ENCODE measurements around the gene CAMK2D.

CAMK2D gene

GRCh38 chr4:113440371-113440770 is 321.2 kb downstream of the CAMK2D start:
- H3K27me3 ChIP-seq (ENCODE audit: insufficient read depth, low read length) = no peaks in the 10 kb centered on the region
- peaks cover 6% of the 10 kb centered on the region for H3K4me1 ChIP-seq (ENCODE audit: insufficient read depth, low read length)
- no peak overlapping the region for H3K4me3 ChIP-seq (ENCODE audit: low read length)
- no peaks in the 10 kb centered on the region for H3K9me3 ChIP-seq (ENCODE audit: insufficient read depth, low read depth, low read length)
- H3K9ac ChIP-seq (ENCODE audit: low read depth, low read length) = no peak overlapping the region
- no peaks in the 10 kb centered on the region for H3K36me3 ChIP-seq (ENCODE audit: insufficient read depth, low read depth, low read length)
- H3K27ac ChIP-seq (ENCODE audit: low read length) = no peak overlapping the region

GRCh38 chr4:113438596-113438995 is 322.9 kb downstream of the CAMK2D start:
- H3K4me3 ChIP-seq (ENCODE audit: low read length) = no peak overlapping the region
- H3K9me3 ChIP-seq (ENCODE audit: insufficient read depth, low read depth, low read length) = no peaks in the 10 kb centered on the region
- peaks cover 6% of the 10 kb centered on the region for H3K4me1 ChIP-seq (ENCODE audit: insufficient read depth, low read length)
- H3K9ac ChIP-seq (ENCODE audit: low read depth, low read length) = no peak overlapping the region
- no peaks in the 10 kb centered on the region for H3K36me3 ChIP-seq (ENCODE audit: insufficient read depth, low read depth, low read length)
- H3K27ac ChIP-seq (ENCODE audit: low read length) = no peak overlapping the region
- no peaks in the 10 kb centered on the region for H3K27me3 ChIP-seq (ENCODE audit: insufficient read depth, low read length)

GRCh38 chr4:113437129-113437528 is 324.4 kb downstream of the CAMK2D start:
- Histone ChIP-seq H3K4me3 (ENCODE audit: low read length) (no peak overlapping the region), H3K27me3 (ENCODE audit: insufficient read depth, low read length) (no peaks in the 10 kb centered on the region), H3K9me3 (ENCODE audit: insufficient read depth, low read depth, low read length) (no peaks in the 10 kb centered on the region), H3K36me3 (ENCODE audit: insufficient read depth, low read depth, low read length) (no peaks in the 10 kb centered on the region), H3K27ac (ENCODE audit: low read length) (no peak overlapping the region), H3K4me1 (ENCODE audit: insufficient read depth, low read length) (peaks cover 6% of the 10 kb centered on the region), H3K9ac (ENCODE audit: low read depth, low read length) (no peak overlapping the region)

- H3K4me3 ChIP-seq (ENCODE audit: low read length) = no peak overlapping the region
- no peaks in the 10 kb centered on the region for H3K27me3 ChIP-seq (ENCODE audit: insufficient read depth, low read length)
- no peaks in the 10 kb centered on the region for H3K9me3 ChIP-seq (ENCODE audit: insufficient read depth, low read depth, low read length)
- peaks cover 6% of the 10 kb centered on the region for H3K4me1 ChIP-seq (ENCODE audit: insufficient read depth, low read length)
- no peak overlapping the region for H3K27ac ChIP-seq (ENCODE audit: low read length)
- no peaks in the 10 kb centered on the region for H3K36me3 ChIP-seq (ENCODE audit: insufficient read depth, low read depth, low read length)
- H3K9ac ChIP-seq (ENCODE audit: low read depth, low read length) = no peak overlapping the region
Observed at GRCh38 chr4:113436360-113436759, 325.2 kb downstream of the CAMK2D start.

- H3K9ac ChIP-seq (ENCODE audit: low read depth, low read length) = no peak overlapping the region
- H3K4me1 ChIP-seq (ENCODE audit: insufficient read depth, low read length) = peaks cover 6% of the 10 kb centered on the region
- no peaks in the 10 kb centered on the region for H3K36me3 ChIP-seq (ENCODE audit: insufficient read depth, low read depth, low read length)
- H3K27ac ChIP-seq (ENCODE audit: low read length) = no peak overlapping the region
- peaks cover 4% of the 10 kb centered on the region for H3K9me3 ChIP-seq (ENCODE audit: insufficient read depth, low read depth, low read length)
- H3K4me3 ChIP-seq (ENCODE audit: low read length) = no peak overlapping the region
- H3K27me3 ChIP-seq (ENCODE audit: insufficient read depth, low read length) = no peaks in the 10 kb centered on the region
Observed at GRCh38 chr4:113435893-113436292, 325.6 kb downstream of the CAMK2D start.

- H3K36me3 ChIP-seq (ENCODE audit: insufficient read depth, low read depth, low read length) = no peaks in the 10 kb centered on the region
- no peaks in the 10 kb centered on the region for H3K27me3 ChIP-seq (ENCODE audit: insufficient read depth, low read length)
- H3K9ac ChIP-seq (ENCODE audit: low read depth, low read length) = no peak overlapping the region
- H3K27ac ChIP-seq (ENCODE audit: low read length) = no peak overlapping the region
- no peak overlapping the region for H3K4me3 ChIP-seq (ENCODE audit: low read length)
- H3K9me3 ChIP-seq (ENCODE audit: insufficient read depth, low read depth, low read length) = peaks cover 10% of the 10 kb centered on the region
- peaks cover 6% of the 10 kb centered on the region for H3K4me1 ChIP-seq (ENCODE audit: insufficient read depth, low read length)
Observed at GRCh38 chr4:113434247-113434587, 327.3 kb downstream of the CAMK2D start.

- Histone ChIP-seq H3K36me3 (ENCODE audit: insufficient read depth, low read depth, low read length) (no peaks in the 10 kb centered on the region), H3K4me1 (ENCODE audit: insufficient read depth, low read length) (peaks cover 6% of the 10 kb centered on the region), H3K27me3 (ENCODE audit: insufficient read depth, low read length) (no peaks in the 10 kb centered on the region), H3K4me3 (ENCODE audit: low read length) (no peak overlapping the region), H3K9ac (ENCODE audit: low read depth, low read length) (no peak overlapping the region), H3K9me3 (ENCODE audit: insufficient read depth, low read depth, low read length) (peaks cover 10% of the 10 kb centered on the region), H3K27ac (ENCODE audit: low read length) (no peak overlapping the region)
Observed at GRCh38 chr4:113433536-113434246, 327.8 kb downstream of the CAMK2D start.

- Histone ChIP-seq H3K36me3 (ENCODE audit: insufficient read depth, low read depth, low read length) (no peaks in the 10 kb centered on the region), H3K9me3 (ENCODE audit: insufficient read depth, low read depth, low read length) (peaks cover 10% of the 10 kb centered on the region), H3K4me3 (ENCODE audit: low read length) (no peak overlapping the region), H3K27ac (ENCODE audit: low read length) (no peak overlapping the region), H3K27me3 (ENCODE audit: insufficient read depth, low read length) (no peaks in the 10 kb centered on the region), H3K9ac (ENCODE audit: low read depth, low read length) (no peak overlapping the region), H3K4me1 (ENCODE audit: insufficient read depth, low read length) (peaks cover 6% of the 10 kb centered on the region)
Observed at GRCh38 chr4:113433116-113433515, 328.4 kb downstream of the CAMK2D start.

- Histone ChIP-seq H3K9me3 (ENCODE audit: insufficient read depth, low read depth, low read length) (peaks cover 4% of the 10 kb centered on the region; the same call in 1 of the 2 replicates), H3K4me3 (ENCODE audit: low read length) (no peak overlapping the region), H3K27me3 (ENCODE audit: insufficient read depth, low read length) (no peaks in the 10 kb centered on the region), H3K36me3 (ENCODE audit: insufficient read depth, low read depth, low read length) (no peaks in the 10 kb centered on the region), H3K9ac (ENCODE audit: low read depth, low read length) (no peak overlapping the region), H3K27ac (ENCODE audit: low read length) (no peak overlapping the region), H3K4me1 (ENCODE audit: insufficient read depth, low read length) (no peaks in the 10 kb centered on the region)
Observed at GRCh38 chr4:113423631-113424030, 337.9 kb downstream of the CAMK2D start.

GRCh38 chr4:113420938-113421337 is 340.6 kb downstream of the CAMK2D start:
- Histone ChIP-seq H3K4me3 (ENCODE audit: low read length) (no peak overlapping the region), H3K9me3 (ENCODE audit: insufficient read depth, low read depth, low read length) (peaks cover 4% of the 10 kb centered on the region; the same call in 1 of the 2 replicates), H3K27ac (ENCODE audit: low read length) (no peak overlapping the region), H3K4me1 (ENCODE audit: insufficient read depth, low read length) (no peaks in the 10 kb centered on the region), H3K9ac (ENCODE audit: low read depth, low read length) (no peak overlapping the region), H3K27me3 (ENCODE audit: insufficient read depth, low read length) (no peaks in the 10 kb centered on the region), H3K36me3 (ENCODE audit: insufficient read depth, low read depth, low read length) (no peaks in the 10 kb centered on the region)

- no peak overlapping the region for H3K27ac ChIP-seq (ENCODE audit: low read length)
- no peaks in the 10 kb centered on the region for H3K27me3 ChIP-seq (ENCODE audit: insufficient read depth, low read length)
- no peaks in the 10 kb centered on the region for H3K4me1 ChIP-seq (ENCODE audit: insufficient read depth, low read length)
- no peaks in the 10 kb centered on the region for H3K36me3 ChIP-seq (ENCODE audit: insufficient read depth, low read depth, low read length)
- H3K4me3 ChIP-seq (ENCODE audit: low read length) = no peak overlapping the region
- no peak overlapping the region for H3K9ac ChIP-seq (ENCODE audit: low read depth, low read length)
- H3K9me3 ChIP-seq (ENCODE audit: insufficient read depth, low read depth, low read length) = peaks cover 4% of the 10 kb centered on the region
Observed at GRCh38 chr4:113419631-113420030, 341.9 kb downstream of the CAMK2D start.

GRCh38 chr4:113411496-113411938 is 350.0 kb downstream of the CAMK2D start:
- Histone ChIP-seq H3K4me3 (ENCODE audit: low read length) (no peak overlapping the region), H3K36me3 (ENCODE audit: insufficient read depth, low read depth, low read length) (no peaks in the 10 kb centered on the region), H3K27me3 (ENCODE audit: insufficient read depth, low read length) (no peaks in the 10 kb centered on the region), H3K4me1 (ENCODE audit: insufficient read depth, low read length) (no peaks in the 10 kb centered on the region), H3K9me3 (ENCODE audit: insufficient read depth, low read depth, low read length) (no peaks in the 10 kb centered on the region; the same call in 1 of the 2 replicates), H3K27ac (ENCODE audit: low read length) (no peak overlapping the region), H3K9ac (ENCODE audit: low read depth, low read length) (no peak overlapping the region)

Measured in iPS-20b (cell line).